ENCODE results near the gene TEX35. TPM values are rescaled to one million over a fixed set of nuclear protein-coding genes. Genes with fewer than 3 reads are reported as not detected.

The TEX35 gene
- total and polyA plus RNA-seq, 8 donors = 0.76 TPM; not detected in 7

DNA sequence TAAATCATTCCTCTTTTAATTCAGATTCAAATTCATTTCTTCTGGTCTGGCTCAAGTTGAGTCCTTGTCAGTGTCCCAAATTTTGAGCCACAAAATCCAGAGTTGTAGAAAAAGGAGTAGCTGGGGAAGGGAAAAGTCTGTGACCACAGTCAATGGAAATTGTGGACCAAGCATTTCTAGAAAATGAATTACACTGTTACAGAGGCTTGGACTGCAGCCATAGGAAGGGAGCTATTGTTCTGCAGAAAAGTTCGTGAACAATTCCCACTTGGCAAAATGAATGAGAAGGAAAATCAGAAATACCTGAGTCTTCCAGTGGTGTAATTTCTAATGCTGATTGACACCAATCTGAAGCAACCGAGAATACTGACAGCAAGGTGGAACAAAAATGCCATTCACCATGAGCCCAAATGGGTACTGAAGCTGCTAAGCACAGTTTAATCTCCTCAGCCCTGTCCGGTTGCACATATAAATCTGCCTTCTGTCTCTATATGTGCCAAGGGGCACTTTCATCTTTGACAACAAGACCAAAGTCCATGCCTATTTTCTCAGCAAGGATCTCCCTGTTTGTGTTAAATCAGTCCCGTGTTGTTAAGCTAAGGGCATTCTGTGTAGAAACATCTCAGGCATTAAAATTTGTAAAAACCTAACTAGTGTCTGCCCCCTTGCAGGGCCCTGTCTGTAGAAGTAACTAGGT lies 51.3 kb downstream of the TEX35 start:
- Histone ChIP-seq H3K36me3 (no peaks in the 10 kb centered on the region), H3K27me3 (no peaks in the 10 kb centered on the region), H3K27ac (no peak overlapping the region), H3K4me1 (no peaks in the 10 kb centered on the region), H3K4me3 (no peak overlapping the region), H3K9me3 (no peaks in the 10 kb centered on the region)
- DNase-seq = peak in 1 of 2 donors; percentile 54
- WGBS, 5 donors = 35 to 50% (median 45%) methylated on average over 4 of the region's 4 CpGs
- intact Hi-C loops (cut with DNase I; ENCODE audit: low total_unique reads) = no loop called here
- no peak for TF ChIP-seq EP300 (IDR thresholded peaks at IDR 0.05)
- TF ChIP-seq POLR2A (IDR thresholded peaks at IDR 0.05) = no peak
- no peak for TF ChIP-seq POLR2AphosphoS5 (IDR thresholded peaks at IDR 0.05)
- TF ChIP-seq, protein P1, sequence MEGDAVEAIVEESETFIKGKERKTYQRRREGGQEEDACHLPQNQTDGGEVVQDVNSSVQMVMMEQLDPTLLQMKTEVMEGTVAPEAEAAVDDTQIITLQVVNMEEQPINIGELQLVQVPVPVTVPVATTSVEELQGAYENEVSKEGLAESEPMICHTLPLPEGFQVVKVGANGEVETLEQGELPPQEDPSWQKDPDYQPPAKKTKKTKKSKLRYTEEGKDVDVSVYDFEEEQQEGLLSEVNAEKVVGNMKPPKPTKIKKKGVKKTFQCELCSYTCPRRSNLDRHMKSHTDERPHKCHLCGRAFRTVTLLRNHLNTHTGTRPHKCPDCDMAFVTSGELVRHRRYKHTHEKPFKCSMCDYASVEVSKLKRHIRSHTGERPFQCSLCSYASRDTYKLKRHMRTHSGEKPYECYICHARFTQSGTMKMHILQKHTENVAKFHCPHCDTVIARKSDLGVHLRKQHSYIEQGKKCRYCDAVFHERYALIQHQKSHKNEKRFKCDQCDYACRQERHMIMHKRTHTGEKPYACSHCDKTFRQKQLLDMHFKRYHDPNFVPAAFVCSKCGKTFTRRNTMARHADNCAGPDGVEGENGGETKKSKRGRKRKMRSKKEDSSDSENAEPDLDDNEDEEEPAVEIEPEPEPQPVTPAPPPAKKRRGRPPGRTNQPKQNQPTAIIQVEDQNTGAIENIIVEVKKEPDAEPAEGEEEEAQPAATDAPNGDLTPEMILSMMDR (IDR thresholded peaks at IDR 0.05) = no peak

DNA sequence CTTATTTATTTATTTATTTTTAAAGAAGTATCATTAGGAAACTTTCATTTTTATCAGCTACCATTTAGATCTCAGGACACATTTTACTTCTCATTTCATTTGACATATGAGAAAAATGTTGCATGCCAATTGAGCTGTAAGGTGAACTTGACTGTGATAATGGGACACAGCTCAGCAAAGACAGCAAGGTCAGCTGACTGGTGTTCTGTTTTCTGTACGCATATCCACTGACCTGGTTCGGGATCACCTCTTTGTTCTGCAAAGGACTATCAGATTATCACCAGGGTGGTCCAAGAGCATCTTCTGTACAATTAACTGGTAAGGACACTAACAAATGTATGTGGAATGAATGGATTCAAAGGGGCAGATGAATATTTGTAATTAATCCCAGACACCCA lies 51.9 kb downstream of the TEX35 start:
- Histone ChIP-seq H3K27me3 (no peaks in the 10 kb centered on the region), H3K36me3 (no peaks in the 10 kb centered on the region), H3K4me3 (no peak overlapping the region), H3K27ac (no peak overlapping the region), H3K4me1 (no peaks in the 10 kb centered on the region), H3K9me3 (no peaks in the 10 kb centered on the region)
- WGBS, 5 donors = 47 to 82% (median 56%) methylated on average over 2 of the region's 2 CpGs
- no peak for DNase-seq
- intact Hi-C loops (cut with DNase I; ENCODE audit: low total_unique reads) = no loop called here
- TF ChIP-seq, protein P1 (IDR thresholded peaks at IDR 0.05) = no peak
- TF ChIP-seq EP300 (IDR thresholded peaks at IDR 0.05) = no peak
- no peak for TF ChIP-seq POLR2AphosphoS5 (IDR thresholded peaks at IDR 0.05)
- TF ChIP-seq POLR2A (IDR thresholded peaks at IDR 0.05) = no peak

DNA sequence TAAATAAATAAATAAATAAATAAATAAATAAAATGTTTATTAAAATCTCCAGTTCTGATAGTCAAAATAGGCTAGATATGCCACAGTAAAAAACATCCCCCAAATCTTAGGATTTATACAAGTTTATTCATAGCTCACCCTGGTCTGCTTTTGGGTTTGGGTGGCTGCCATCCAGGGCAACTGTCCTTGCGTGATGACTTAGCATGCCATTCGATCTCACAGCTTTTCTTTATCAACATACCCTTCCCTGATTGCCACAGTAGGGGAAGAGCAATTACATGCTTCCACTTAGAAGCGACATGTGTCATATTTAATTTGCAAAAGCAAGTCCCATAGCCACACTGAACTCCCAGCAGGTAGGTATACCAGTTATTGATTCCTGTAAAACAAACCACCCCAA lies 52.7 kb downstream of the TEX35 start:
- no peaks in the 10 kb centered on the region for H3K27me3 ChIP-seq
- no peak overlapping the region for H3K4me3 ChIP-seq
- no peak overlapping the region for H3K27ac ChIP-seq
- TF ChIP-seq, protein P1 (IDR thresholded peaks at IDR 0.05) = no peak
- no peak for TF ChIP-seq POLR2A (IDR thresholded peaks at IDR 0.05)
- TF ChIP-seq POLR2AphosphoS5 (IDR thresholded peaks at IDR 0.05) = no peak
- TF ChIP-seq EP300 (IDR thresholded peaks at IDR 0.05) = no peak
- intact Hi-C loops (cut with DNase I; ENCODE audit: low total_unique reads) = no loop called here
- no peak for DNase-seq
- no peaks in the 10 kb centered on the region for H3K36me3 ChIP-seq
- H3K9me3 ChIP-seq = no peaks in the 10 kb centered on the region
- WGBS, 5 donors = 87 to 98% (median 89%) methylated on average over 3 of the region's 3 CpGs
- H3K4me1 ChIP-seq = no peaks in the 10 kb centered on the region

DNA sequence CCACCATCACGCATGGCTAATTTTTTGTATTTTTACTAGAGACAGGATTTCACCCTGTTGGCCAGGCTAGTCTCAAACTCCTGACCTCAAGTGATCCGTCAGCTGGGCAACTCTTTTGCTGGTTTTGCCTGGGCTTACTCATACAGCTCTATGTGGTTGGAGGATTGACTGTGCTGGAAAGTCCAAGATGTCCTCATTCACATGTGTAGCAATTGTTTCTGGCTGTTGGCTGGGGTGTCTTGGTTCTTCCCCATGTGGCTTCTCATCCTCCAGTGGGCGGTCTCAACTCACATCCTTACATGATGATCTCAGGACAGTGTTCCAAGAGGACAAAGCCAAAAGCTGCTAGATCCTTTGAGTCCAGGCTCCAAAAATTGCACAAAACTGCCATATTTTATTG lies 53.3 kb downstream of the TEX35 start:
- WGBS, 5 donors = 85 to 95% (median 90%) methylated on average over 3 of the region's 3 CpGs
- H3K4me3 ChIP-seq = no peak overlapping the region
- H3K36me3 ChIP-seq = no peaks in the 10 kb centered on the region

More for the DNA sequence above, 53.3 kb downstream of the TEX35 start:
- Histone ChIP-seq H3K4me1 (no peaks in the 10 kb centered on the region), H3K27me3 (no peaks in the 10 kb centered on the region), H3K27ac (no peak overlapping the region), H3K9me3 (no peaks in the 10 kb centered on the region)
- no peak for DNase-seq
- TF ChIP-seq EP300 (IDR thresholded peaks at IDR 0.05) (no peak), POLR2AphosphoS5 (IDR thresholded peaks at IDR 0.05) (no peak), POLR2A (IDR thresholded peaks at IDR 0.05) (no peak)
- TF ChIP-seq, protein P1 (IDR thresholded peaks at IDR 0.05) = no peak
- intact Hi-C loops (cut with DNase I; ENCODE audit: low total_unique reads) = no loop called here

Data from stomach (tissue), 9 donors.